GM21360 (cell line): Measurements from ENCODE around the gene TMEM190.

Experiments used
- ATAC-seq: cut with Tn5 transposase; IDR thresholded peaks from one replicate; pipeline ENCODE4 v1.9.1; 2021; ENCODE audit warnings: mild to moderate bottlenecking, moderate library complexity; ENCODE audit not compliant: unreplicated experiment

Gene TMEM190

GRCh38 chr19:55350620-55351315, 25.9 kb upstream of the TMEM190 start:
- ATAC-seq = no peak

DNA sequence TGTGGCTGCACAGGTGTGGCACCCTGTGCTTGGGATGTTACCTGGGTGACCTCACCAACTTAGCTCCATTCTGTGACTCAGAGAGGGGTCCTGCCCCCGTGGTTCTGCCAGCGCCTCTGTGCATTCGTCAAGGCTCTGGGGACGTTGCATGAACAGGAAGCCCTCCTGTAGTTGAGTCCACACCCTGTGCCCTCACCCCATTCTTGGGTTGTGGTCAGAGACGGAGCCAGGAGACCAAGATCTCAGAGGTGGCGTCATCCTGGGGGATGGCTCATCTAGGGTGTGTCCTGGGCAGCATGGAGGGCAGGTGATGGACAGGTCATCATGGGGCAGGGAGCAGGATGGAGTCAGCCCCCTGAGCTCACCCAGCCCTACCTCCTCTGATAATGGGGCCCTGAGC, 24.6 kb upstream of the TMEM190 start:
- ATAC-seq = no peak

- ATAC-seq = no peak
These were observed 24.0 kb upstream of the TMEM190 start for GRCh38 chr19:55352549-55353145.

- no peak for ATAC-seq
These were observed 23.2 kb upstream of the TMEM190 start for GRCh38 chr19:55353356-55353802.

- ATAC-seq = no peak
These were observed 22.6 kb upstream of the TMEM190 start for GRCh38 chr19:55353803-55354697.

- no peak for ATAC-seq
These were observed 21.9 kb upstream of the TMEM190 start, which contains the start of gene COX6B2 for GRCh38 chr19:55354698-55355212. COX6B2 (minus strand) TSS chr19:55354719; CDS start chr19:55354521, 198 bp downstream.

DNA sequence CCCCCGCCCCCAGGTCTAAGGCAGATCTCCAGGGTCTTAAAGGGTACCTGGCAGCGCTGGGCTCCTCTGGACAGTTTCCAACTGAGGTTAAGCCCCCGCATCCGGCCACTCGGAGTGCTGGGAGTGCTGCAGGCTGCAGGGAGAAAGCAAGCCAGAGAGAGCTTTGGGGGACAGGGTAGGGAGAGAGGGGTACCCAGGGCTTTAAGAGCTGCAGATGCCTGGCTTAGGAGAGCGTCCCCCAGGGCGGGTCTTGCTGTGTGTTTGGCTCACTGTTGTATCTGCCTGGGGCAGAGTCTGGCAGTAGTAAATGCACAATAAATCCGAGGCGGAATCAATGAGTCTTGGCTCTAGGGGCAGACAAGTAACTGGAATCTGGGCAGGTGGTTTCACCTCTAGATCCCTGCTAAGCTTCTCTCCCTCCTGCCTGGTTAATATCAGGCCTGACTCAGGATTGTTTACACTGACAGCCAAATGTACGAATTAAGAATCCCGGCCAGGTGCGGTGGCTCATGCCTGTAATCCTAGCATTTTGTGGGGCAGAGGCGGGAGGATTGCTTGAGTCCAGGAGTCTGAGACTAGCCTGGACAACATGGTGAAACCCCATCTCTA, 21.3 kb upstream of the TMEM190 start:
- ATAC-seq = no peak

- ATAC-seq = no peak
These were observed 18.1 kb upstream of the TMEM190 start for GRCh38 chr19:55358493-55358892.

GRCh38 chr19:55358943-55359908, 17.4 kb upstream of the TMEM190 start:
- no peak for ATAC-seq

- ATAC-seq = no peak
These were observed 15.7 kb upstream of the TMEM190 start for GRCh38 chr19:55360902-55361301.

DNA sequence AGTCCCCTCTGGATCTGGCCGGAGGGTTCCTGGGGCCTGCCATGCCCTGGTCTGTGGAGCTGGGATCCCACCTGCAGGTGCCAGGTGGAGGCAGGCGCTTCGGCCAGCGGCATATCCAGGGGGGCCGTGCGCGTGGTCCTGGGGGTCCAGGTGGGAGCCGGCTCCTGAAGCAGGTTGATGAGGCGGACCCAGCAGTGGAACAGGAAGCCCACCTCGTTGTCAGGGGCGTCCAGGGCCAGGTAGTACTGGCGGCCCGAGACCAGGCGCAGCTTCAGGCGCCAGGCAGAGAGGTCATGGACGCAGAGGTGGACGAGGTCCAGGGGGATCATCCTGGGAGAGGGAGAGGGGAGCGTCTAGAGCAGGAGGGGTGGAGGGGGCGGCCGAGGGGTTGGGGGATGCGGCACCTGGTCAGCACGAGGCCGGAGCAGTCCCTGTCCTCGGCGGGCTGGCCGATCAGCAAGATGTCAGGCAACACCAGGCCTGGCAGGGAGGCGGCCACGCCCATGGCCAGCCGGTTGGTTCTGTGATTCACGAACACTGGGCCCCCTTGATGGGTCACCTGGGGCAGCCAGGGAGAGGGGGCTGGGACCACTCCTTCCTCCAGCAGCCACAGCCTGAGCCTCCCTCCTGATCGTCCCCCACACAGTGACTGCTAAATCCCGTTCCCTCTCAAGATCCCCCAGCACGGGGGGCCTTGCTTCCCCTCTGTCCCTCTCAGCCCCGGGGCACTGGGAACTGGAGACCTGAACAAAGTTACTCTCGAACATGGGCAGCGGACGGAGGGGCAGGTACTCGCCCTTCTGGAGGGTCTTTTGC, 14.2 kb upstream of the TMEM190 start:
- no peak for ATAC-seq

DNA sequence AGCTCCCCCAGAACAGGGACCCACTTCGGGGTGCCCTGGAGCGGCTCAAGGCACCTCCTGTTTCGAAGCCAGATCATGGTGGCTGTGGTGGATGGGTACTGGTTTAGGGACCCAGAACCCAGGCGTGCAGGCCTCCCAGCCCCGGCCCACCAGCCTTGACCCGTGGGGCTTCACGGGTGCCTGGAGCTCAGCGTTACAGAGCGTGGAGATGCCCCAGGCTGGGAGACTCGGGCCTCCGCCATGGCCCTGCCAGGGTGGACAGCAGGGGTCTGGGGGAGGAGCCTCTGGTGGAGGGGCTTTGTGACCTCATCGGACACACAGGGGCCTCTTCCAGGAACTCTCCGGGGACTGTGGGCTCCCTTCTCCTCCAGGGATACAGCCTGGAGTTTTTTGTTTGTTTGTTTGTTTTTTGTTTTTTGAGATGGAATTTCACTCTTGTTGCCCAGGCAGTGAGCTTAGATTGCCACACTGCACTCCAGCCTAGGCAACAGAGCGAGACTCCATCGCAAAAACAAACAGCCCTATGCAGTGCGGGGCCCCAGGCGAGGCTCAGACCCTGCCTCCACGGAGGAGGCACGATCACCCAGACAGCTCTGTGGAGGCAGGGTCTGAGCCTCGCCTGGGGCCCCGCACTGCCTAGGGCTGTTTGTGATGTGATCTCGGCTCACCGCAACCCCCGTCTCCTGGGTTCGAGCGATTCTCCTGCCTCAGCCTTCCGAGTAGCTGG, 13.5 kb upstream of the TMEM190 start, which contains the start of gene GARIN5B:
Gene GARIN5B (minus strand): TSS at position 271 of the 727 bp plus-strand sequence. CDS start 194 bp downstream, at position 77.
- ATAC-seq = no peak

GRCh38 chr19:55365245-55365644, 11.4 kb upstream of the TMEM190 start:
- no peak for ATAC-seq

GRCh38 chr19:55365964-55366363, 10.7 kb upstream of the TMEM190 start:
- ATAC-seq = no peak

DNA sequence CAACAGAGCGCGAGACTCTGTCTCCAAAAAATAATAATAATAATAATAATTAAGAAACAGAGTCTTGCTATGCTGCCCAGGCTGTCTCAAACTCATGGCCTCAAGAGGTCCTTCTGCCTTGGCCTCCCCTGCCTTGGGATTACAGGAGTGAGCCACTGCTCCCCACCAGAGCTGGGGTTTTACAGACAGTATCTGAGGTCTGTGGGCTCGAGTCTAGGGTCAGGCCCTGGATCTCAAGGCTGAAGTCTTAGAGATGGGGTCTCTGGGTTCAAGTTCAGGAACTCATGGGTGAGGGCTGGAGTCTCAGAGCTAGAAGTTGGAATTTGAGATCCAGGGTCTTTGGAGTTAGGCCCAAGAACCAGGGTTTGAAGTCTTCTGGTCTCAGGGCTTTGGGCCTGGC, 9.8 kb upstream of the TMEM190 start:
- ATAC-seq = no peak

- ATAC-seq = no peak
These were observed 8.5 kb upstream of the TMEM190 start for GRCh38 chr19:55368106-55368505.

DNA sequence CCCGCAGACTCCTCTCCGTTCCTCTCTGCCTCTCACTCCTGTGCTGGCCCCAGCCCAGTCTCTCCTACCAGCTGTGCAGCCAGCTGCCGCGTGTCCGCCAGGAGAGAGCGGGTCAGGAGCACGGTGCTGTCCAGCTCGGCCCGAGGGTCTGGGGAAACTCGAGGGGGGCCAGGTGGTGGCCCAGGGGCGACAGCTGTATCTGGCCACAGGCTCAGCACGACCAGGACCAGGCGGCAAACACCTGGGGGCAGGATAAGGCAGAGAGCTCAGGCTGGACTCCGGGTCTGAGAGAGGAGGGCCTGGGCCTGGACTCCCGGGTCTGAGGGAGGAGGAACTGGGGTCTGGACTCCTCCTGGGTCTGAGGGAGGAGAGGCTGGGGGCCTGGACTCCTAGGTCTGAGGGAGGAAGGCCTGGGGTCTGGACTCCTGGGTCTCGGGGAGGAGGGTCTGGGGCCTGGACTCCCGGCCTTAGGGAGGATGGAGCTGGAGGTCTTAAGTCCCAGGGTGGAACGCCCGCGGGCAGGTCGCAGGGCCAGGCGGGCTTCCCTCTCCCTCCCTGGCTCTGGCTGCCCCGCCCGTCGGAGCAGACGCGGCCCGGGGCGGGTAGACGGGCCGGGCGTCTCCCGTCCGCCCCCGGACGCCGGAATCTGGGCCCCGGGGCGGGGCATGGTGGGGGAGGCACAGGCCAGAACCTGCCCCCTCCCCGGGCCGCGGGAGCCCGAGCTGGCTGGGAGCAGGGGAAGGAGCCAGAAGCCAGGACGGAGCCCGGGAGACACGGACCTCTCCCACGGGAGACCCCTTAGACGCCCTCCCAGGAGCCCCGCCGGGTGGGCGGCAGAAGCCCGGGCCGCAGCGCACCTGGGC, 7.7 kb upstream of the TMEM190 start:
- ATAC-seq = no peak
